GM18505 (cell line): ENCODE data around the gene NXPH3.

Source experiments
- ATAC-seq: cut with Tn5 transposase; IDR thresholded peaks from one replicate; pipeline ENCODE4 v1.9.1; 2021; ENCODE audit not compliant: unreplicated experiment
- POLR2A ChIP-seq: IDR thresholded peaks from 4 replicates; pipeline ENCODE4 v1.6.1; 2011; ENCODE audit warnings: borderline replicate concordance; ENCODE audit not compliant: insufficient read depth, insufficient read length; ENCODE audit errors: extremely low read depth

NXPH3 gene

DNA sequence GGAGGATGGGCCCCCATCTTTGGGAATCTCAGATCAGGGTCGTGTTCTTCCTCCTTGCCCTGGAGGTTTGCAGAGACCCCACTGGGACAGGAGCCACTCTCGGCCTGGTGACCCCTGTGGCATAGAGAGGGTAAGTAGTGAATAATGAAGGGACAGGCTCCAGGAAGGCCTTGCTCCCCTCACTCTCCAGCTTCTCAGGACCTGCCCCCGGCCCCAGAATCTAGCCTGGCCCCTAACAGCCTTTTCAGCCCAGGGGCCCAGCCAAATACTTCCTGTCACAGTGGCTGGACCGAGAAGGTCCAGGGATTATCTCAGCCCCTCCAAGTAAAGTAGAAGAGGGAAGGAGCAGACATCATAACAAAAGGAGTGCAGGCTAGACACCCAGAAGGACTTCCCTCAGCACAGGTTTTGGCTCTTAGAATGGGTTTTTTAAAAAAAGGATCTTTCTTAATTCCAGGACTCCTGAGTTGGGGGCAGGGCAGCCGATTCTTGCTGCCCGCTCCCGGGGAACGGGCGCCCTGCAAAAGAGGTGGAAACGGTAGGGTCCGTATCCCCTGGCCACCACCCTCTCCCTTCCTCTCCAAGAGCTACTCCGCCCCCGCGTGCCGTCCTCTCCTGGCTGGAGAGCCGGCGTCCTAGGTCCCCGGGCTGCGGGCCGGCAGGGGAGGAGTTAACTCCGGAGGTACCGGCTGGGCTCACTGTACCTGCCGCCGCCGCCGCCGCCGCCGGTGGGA is 559 bp upstream of the NXPH3 start:
- no peak for ATAC-seq
- TF ChIP-seq POLR2A: no peak

DNA sequence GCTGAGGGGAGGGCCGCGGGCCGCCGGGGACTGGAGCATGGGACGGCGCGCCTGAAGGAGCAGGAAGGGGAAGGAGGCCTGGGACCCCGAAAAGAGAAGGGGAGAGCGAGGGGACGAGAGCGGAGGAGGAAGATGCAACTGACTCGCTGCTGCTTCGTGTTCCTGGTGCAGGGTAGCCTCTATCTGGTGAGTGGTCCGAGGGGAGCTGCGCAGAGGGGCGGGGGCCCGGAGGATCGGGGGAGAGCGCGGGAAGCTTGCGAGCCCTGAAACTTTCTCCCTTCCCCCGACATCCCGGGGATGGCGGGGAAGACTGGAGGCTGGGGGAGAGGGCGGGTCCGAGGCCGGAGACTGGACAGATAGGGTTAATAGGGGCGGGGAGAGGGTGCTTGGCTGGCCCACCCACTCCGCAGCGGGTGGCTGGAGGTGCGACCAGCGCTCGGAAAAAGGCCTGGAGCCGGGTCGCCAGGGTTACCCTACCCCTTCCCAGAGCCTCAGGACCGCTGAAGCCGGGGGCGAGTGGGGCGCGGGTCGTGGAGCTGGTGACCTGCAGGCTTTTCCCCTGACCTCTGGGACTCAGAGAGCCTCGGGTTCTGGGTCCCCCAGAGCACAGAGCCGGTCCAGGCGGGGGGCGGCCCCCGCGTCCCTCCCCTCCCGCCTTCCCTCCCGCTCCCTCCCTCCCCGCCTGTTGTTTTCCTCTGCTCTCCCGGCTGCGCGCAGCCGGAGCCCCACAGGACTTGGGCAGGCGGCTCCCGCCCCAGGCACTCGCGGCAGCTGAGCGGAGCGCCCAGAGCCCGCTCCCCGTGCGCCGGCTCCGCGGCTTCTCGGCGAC is 631 bp downstream of the NXPH3 start:
- ATAC-seq: no peak
- TF ChIP-seq POLR2A: no peak

DNA sequence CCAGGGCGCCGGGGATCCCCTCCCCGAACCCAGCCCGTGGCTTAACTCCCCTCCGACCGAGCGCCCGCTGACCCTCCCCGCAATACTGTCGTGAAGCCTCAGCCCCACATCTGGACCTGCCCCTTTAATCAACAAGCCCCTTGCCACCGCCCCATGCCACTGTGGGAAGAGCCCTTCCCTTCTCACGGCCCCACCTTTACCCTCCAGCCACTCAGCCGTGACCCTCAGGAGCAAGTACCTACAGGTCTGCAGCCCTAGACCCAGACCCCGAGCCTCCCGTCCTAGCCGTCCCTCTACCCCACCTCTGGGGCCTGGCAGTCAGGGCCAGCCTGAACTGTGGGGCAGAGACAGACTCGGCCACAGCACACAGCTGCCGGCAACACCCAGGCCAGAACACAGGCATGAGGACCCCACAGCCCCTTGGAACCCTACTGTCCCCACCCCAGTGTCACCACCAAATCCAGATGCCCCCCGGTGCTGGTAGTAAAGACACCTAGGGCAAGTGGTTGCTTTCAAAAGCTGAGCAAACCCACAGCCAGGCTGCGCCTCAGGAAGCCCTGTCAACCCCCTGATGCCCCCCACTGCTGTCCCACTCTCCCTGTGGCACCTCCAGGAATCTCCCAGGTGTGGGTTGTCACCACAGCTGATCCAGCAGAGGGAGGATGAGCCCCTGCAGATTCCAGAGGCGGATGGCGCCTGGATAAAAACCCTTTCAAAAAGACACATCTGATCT is 1.4 kb downstream of the NXPH3 start:
- TF ChIP-seq POLR2A: no peak
- no peak for ATAC-seq

DNA sequence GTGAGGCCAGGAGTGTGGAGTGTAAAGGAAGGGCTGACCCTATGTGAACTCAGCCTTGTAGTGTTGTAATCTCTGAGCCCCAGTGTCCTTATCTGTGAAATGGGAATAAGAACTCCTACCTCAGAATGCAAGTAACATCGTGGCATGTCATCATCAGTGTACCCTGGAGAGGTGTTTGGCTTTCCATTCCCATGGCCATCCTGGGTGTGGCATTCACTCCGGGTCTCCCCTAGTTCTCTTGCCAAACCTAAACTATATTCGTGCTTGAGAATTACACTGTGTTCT is 1.9 kb downstream of the NXPH3 start:
- no peak for ATAC-seq
- TF ChIP-seq POLR2A: no peak

DNA sequence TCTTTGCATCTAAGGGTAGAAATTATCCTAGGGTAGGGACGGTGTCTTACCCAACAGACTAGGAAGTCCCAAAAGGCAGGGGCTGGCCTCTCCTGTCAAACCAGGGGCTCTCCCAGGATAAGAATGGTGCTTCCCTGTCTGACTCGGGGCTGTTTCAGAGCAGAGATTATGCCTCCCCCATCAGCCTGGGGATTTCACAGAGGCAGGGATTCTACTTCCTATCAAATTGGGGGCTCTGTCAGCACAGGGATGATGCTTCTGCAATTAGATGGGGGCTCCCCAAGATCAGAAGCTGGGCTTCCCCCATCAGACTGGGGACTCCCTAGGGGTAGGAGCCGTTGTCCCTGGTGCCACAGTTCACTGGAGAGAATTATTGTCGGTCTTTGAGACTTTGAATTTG is 2.3 kb downstream of the NXPH3 start:
- no peak for ATAC-seq
- no peak for TF ChIP-seq POLR2A

DNA sequence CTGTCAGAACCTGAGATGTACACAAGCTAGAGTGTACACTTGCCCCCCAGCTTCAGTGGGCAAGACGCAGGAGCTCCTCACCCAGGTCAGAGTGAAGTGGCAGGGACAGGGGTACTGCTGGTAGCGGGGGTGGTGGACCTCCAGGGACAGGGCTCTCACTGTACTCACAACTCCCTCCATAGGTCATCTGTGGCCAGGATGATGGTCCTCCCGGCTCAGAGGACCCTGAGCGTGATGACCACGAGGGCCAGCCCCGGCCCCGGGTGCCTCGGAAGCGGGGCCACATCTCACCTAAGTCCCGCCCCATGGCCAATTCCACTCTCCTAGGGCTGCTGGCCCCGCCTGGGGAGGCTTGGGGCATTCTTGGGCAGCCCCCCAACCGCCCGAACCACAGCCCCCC is 2.7 kb downstream of the NXPH3 start:
- no peak for TF ChIP-seq POLR2A
- ATAC-seq: no peak

DNA sequence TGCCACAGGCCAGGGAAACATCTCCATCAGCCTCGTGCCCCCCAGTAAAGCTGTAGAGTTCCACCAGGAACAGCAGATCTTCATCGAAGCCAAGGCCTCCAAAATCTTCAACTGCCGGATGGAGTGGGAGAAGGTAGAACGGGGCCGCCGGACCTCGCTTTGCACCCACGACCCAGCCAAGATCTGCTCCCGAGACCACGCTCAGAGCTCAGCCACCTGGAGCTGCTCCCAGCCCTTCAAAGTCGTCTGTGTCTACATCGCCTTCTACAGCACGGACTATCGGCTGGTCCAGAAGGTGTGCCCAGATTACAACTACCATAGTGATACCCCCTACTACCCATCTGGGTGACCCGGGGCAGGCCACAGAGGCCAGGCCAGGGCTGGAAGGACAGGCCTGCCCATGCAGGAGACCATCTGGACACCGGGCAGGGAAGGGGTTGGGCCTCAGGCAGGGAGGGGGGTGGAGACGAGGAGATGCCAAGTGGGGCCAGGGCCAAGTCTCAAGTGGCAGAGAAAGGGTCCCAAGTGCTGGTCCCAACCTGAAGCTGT is 3.4 kb downstream of the NXPH3 start:
- ATAC-seq: no peak
- no peak for TF ChIP-seq POLR2A

DNA sequence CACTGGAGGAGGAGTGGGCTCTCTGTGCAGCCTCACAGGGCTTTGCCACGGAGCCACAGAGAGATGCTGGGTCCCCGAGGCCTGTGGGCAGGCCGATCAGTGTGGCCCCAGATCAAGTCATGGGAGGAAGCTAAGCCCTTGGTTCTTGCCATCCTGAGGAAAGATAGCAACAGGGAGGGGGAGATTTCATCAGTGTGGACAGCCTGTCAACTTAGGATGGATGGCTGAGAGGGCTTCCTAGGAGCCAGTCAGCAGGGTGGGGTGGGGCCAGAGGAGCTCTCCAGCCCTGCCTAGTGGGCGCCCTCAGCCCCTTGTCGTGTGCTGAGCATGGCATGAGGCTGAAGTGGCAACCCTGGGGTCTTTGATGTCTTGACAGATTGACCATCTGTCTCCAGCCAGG is 3.9 kb downstream of the NXPH3 start:
- no peak for TF ChIP-seq POLR2A
- ATAC-seq: no peak

DNA sequence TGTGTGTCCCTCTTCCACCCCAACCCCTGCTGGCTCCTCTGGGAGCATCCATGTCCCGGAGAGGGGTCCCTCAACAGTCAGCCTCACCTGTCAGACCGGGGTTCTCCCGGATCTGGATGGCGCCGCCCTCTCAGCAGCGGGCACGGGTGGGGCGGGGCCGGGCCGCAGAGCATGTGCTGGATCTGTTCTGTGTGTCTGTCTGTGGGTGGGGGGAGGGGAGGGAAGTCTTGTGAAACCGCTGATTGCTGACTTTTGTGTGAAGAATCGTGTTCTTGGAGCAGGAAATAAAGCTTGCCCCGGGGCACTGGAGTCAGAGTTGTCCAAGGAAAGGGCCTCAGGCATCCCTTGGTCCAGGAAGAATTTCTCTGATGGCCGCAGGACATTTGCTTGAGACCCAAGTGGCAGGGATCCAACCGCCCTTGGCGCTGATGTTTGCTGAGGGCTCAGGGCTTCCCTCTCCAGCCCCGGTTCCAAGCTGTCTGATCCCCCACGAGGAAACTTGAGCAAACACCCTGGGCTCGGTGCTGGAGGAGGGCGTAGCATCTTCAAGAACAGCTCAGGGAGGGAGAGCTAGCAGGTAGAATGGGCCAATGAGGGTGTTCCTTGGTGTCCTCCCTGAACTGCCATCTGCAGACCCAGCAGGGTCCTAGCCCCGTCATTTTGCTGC is 4.5 kb downstream of the NXPH3 start:
- no peak for TF ChIP-seq POLR2A
- no peak for ATAC-seq

DNA sequence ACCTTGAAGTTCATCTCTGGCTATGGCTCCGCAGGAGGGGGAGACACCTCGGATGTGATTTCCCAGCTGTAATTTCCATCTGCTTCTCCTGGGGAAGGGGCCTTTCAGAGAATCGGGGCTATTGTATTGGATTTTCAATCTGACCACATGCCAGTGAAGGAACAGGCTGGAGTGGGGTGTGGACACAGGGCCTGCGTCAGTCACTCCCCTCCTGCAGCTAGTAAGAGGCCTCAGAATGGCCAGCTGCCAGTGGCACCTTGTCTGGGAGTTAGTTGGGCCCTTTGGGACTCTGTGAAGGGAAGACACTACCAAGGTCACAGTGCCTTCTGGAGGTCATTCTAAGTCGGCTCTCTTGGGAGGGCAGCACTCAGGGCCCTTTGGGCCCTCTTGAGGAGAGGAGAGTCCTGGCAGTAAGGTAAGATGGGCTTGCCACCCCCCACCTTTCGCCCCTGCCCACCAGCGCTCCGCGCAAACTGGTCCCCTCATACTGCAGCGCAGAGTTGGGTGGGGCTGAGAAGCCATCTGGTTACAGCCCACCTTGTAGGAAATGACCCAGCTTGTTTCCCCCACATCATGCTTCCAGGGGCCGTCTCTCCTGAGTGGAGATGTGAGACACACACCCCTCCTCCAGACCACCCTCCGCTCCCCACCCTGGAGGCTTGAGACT is 5.4 kb downstream of the NXPH3 start:
- no peak for TF ChIP-seq POLR2A
- ATAC-seq: no peak

DNA sequence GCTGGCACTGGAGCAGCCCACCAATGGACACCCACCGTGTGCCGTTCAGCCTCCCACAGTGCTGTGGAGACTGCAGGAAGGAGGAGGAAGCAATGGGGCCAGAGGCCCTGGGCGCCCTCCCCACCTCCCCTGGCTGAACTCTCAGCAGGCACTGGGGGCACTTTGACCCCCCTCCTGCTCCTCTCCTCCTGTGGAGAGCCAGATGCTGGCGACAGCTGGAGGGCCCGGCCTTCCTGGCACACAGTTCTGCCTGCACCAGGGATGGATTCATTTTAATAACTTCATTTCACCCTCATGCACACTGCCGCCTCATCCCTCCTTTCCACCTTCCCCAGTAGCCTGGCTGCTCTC is 6.0 kb downstream of the NXPH3 start:
- no peak for ATAC-seq
- TF ChIP-seq POLR2A: no peak

DNA sequence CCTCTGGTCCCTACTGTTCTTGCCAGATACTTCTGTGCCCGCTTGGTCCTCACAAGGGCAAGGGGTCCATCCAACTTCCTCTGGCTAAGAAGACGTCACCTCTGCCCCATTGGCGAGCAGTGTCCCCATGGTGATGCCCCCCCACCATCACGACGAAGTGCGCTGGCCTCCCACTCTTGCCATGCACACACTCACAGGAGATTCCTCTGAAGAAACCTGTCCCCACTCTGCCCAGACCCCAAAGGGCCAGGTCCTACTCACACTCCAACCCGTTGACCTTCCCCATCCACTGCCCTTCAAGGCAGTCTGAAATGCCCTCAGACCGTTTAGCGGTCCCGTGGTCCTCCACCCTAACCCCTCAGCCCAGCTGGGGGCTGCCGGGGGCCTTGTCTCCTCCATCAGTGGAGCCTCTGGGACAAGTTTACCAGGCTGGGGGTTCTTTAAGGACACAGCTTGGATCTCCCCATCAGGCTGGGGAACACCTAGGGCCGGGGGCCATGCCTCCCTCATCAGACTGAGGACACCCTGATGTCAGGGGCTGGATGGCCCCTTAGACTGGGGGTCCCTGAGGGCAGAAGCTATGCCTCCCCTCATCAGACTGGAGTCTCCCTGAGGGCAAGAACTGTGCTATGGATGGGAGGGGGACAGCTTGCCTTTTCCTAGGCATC is 6.5 kb downstream of the NXPH3 start:
- ATAC-seq: no peak
- no peak for TF ChIP-seq POLR2A
